ENCODE data around the gene TMED4. TPM values are rescaled to one million over a fixed set of nuclear protein-coding genes. Genes with fewer than 3 reads are reported as not detected.
"Not testable (repeated sequence)": the region's sequence is repeated elsewhere in the genome, so short reads cannot be mapped to it uniquely, and the experiment has no call there.

Gene TMED4
- total and polyA plus RNA-seq, 11 donors, result 48.5 to 129 (median 67.2) TPM

DNA sequence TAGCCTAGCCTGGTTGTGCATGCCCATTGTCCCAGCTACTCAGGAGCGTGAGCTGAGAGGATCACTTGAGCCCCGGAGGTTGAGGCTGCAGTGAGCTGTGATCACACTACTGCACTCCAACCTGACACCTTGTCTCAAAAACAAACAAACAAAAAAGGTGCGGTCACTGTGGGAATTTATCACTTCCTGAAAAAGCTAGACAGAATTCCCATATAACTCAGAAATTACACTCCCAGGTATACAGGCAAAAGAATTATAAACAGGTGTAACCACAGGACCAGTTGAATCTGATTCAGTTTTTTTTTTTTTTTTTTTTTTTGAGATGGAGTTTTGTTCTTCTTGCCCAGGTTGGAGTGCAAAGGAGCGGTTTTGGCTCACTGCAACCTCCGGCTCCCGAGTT, 21.2 kb upstream of the TMED4 start:
- Histone ChIP-seq H3K9me3 (no peaks in the 10 kb centered on the region), H3K36me3 (no peaks in the 10 kb centered on the region), H3K4me3 (no peak overlapping the region), H3K27ac (no peak overlapping the region), H3K27me3 (no peaks in the 10 kb centered on the region), H3K4me1 (peaks cover 0 to 21% (median 16%) of the 10 kb centered on the region in 12 donors)
- TF ChIP-seq, protein P1, sequence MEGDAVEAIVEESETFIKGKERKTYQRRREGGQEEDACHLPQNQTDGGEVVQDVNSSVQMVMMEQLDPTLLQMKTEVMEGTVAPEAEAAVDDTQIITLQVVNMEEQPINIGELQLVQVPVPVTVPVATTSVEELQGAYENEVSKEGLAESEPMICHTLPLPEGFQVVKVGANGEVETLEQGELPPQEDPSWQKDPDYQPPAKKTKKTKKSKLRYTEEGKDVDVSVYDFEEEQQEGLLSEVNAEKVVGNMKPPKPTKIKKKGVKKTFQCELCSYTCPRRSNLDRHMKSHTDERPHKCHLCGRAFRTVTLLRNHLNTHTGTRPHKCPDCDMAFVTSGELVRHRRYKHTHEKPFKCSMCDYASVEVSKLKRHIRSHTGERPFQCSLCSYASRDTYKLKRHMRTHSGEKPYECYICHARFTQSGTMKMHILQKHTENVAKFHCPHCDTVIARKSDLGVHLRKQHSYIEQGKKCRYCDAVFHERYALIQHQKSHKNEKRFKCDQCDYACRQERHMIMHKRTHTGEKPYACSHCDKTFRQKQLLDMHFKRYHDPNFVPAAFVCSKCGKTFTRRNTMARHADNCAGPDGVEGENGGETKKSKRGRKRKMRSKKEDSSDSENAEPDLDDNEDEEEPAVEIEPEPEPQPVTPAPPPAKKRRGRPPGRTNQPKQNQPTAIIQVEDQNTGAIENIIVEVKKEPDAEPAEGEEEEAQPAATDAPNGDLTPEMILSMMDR (IDR thresholded peaks at IDR 0.05), result no peak
- no peak for TF ChIP-seq POLR2A (IDR thresholded peaks at IDR 0.05)
- intact Hi-C loops (cut with DNase I), result loop anchor here in 3 of 10 donors (5.0 to 10.0 kb wide), 2 partner anchors 139 to 142 kb away; partner anchors contain the start of gene ZMIZ2 (in 2 of the 3)
- ATAC-seq (no peak), DNase-seq (no peak)
- WGBS, 4 donors, result 79 to 81% (median 80%) methylated on average over 6 of the region's 6 CpGs

GRCh38 chr7:44602576-44602910, 20.5 kb upstream of the TMED4 start:
- Histone ChIP-seq H3K27ac (no peak overlapping the region), H3K4me3 (no peak overlapping the region), H3K9me3 (no peaks in the 10 kb centered on the region), H3K4me1 (peaks cover 0 to 14% (median 9%) of the 10 kb centered on the region in 12 donors), H3K27me3 (no peaks in the 10 kb centered on the region), H3K36me3 (no peaks in the 10 kb centered on the region)
- TF ChIP-seq, protein P1 (IDR thresholded peaks at IDR 0.05), result no peak
- TF ChIP-seq POLR2A (IDR thresholded peaks at IDR 0.05), result no peak
- WGBS, 4 donors, result 50 to 80% (median 75%) methylated on average over 1 of the region's 1 CpG
- ATAC-seq (no peak), DNase-seq (no peak)
- intact Hi-C loops (cut with DNase I), result loop anchor here in 3 of 10 donors (5.0 to 10.0 kb wide), 2 partner anchors 140 to 142 kb away; partner anchors contain the start of gene ZMIZ2 (in 2 of the 3)

GRCh38 chr7:44599222-44599621, 17.2 kb upstream of the TMED4 start:
- intact Hi-C loops (cut with DNase I), result loop anchor here in 2 of 10 donors (5.0 to 10.0 kb wide), 2 partner anchors 253 to 516 kb away; partner anchors contain the start of gene TBRG4 (in 1 of the 2)
- Histone ChIP-seq H3K36me3 (no peaks in the 10 kb centered on the region), H3K27me3 (no peaks in the 10 kb centered on the region), H3K4me1 (peaks cover 0 to 16% (median 3%) of the 10 kb centered on the region in 12 donors), H3K27ac (no peak overlapping the region), H3K9me3 (no peaks in the 10 kb centered on the region), H3K4me3 (no peak overlapping the region)
- no peak for DNase-seq
- ATAC-seq, result no peak
- TF ChIP-seq, protein P1 (IDR thresholded peaks at IDR 0.05), result no peak
- TF ChIP-seq POLR2A (IDR thresholded peaks at IDR 0.05), result no peak
- 64 to 73% (median 65%) methylated on average over 3 of the region's 3 CpGs for WGBS, 4 donors

DNA sequence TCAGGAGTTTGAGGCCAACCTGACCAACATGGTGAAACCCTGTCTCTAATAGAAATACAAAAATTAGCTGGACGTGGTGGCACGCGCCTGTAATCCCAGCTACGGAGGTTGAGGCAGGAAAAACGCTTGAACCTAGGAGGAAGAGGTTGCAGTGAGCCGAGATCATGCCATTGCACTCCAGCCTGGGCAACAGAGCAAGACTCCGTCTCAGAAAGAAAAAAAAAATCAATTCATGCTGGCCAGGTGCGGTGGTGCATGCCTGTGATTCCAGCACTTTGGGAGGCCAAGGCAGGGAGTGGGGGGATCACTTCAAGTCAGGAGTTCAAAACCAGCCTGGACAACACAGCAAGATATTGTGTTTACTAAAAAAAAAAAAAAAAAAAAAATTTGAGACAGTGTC, 15.2 kb upstream of the TMED4 start:
- H3K36me3 ChIP-seq, H3K27ac ChIP-seq, H3K27me3 ChIP-seq, H3K4me3 ChIP-seq, H3K9me3 ChIP-seq, ATAC-seq, DNase-seq: not testable (repeated sequence)
- H3K4me1 ChIP-seq, result peaks cover 0 to 16% (median 3%) of the 10 kb centered on the region in 12 donors
- intact Hi-C loops (cut with DNase I), result loop anchor here in 2 of 10 donors (5.0 to 10.0 kb wide), 2 partner anchors 255 to 518 kb away; partner anchors contain the start of gene TBRG4 (in 1 of the 2)
- 91 to 93% (median 92%) methylated on average over 8 of the region's 8 CpGs for WGBS, 4 donors

Data from heart left ventricle (tissue), 16 donors.